ENCODE measurements around the gene ZNF157.
"Not testable (repeated sequence)": the region's sequence is repeated elsewhere in the genome, so short reads cannot be mapped to it uniquely, and the experiment has no call there.

The ZNF157 gene

GRCh38 chrX:47370278-47370677 is at the start of gene ZNF157:
TSS of gene ZNF157 (plus strand) at chrX:47370578. CDS start at chrX:47370669, 91 bp downstream.
- no peak for ATAC-seq (replicated peaks)
- Mint-ChIP-seq H3K4me1 (peaks cover 2 to 6% of the 10 kb centered on the region in 2 donors), H3K9me3 (peaks cover 0 to 4% of the 10 kb centered on the region in 2 donors), H3K27ac (no peak within 1 kb of the TSS), H3K4me3 (no peak within 1 kb of the TSS), H3K36me3 (peaks cover 0 to 2% of the 10 kb centered on the region in 2 donors), H3K27me3 (no peaks in the 10 kb centered on the region)
- no peak for DNase-seq

- Mint-ChIP-seq H3K27me3 (peaks cover 0 to 8% of the 10 kb centered on the region in 2 donors), H3K4me3 (no peak overlapping the region), H3K4me1 (peaks cover 0 to 4% of the 10 kb centered on the region in 2 donors), H3K36me3 (no peaks in the 10 kb centered on the region), H3K27ac (no peak overlapping the region), H3K9me3 (peaks cover 0 to 3% of the 10 kb centered on the region in 2 donors)
- ATAC-seq (replicated peaks) (no peak), DNase-seq (no peak)
These were observed 49.0 kb upstream of the ZNF157 start for GRCh38 chrX:47321386-47321785.

GRCh38 chrX:47321823-47322371 is 48.5 kb upstream of the ZNF157 start:
- Mint-ChIP-seq H3K36me3 (no peaks in the 10 kb centered on the region), H3K9me3 (peaks cover 0 to 3% of the 10 kb centered on the region in 2 donors), H3K4me1 (peaks cover 0 to 2% of the 10 kb centered on the region in 2 donors), H3K27ac (no peak overlapping the region), H3K4me3 (no peak overlapping the region), H3K27me3 (peaks cover 0 to 5% of the 10 kb centered on the region in 2 donors)
- DNase-seq (no peak), ATAC-seq (replicated peaks) (no peak)

- no peaks in the 10 kb centered on the region for H3K4me1 Mint-ChIP-seq
- no peaks in the 10 kb centered on the region for H3K36me3 Mint-ChIP-seq
- no peak overlapping the region for H3K27ac Mint-ChIP-seq
- H3K27me3 Mint-ChIP-seq = peaks cover 0 to 3% of the 10 kb centered on the region in 2 donors
- no peak overlapping the region for H3K4me3 Mint-ChIP-seq
- DNase-seq (no peak), ATAC-seq (replicated peaks) (no peak)
- H3K9me3 Mint-ChIP-seq = no peaks in the 10 kb centered on the region
These were observed 42.5 kb upstream of the ZNF157 start for GRCh38 chrX:47327902-47328301.

- H3K27ac Mint-ChIP-seq; H3K36me3 Mint-ChIP-seq; DNase-seq; H3K4me3 Mint-ChIP-seq; H3K27me3 Mint-ChIP-seq; H3K9me3 Mint-ChIP-seq; ATAC-seq (replicated peaks); H3K4me1 Mint-ChIP-seq: not testable (repeated sequence)
These were observed 37.6 kb upstream of the ZNF157 start for GRCh38 chrX:47332729-47333128.

- H3K27me3 Mint-ChIP-seq = peaks cover 0 to 8% of the 10 kb centered on the region in 2 donors
- no peak for ATAC-seq (replicated peaks)
- peaks cover 0 to 4% of the 10 kb centered on the region in 2 donors for H3K36me3 Mint-ChIP-seq
These were observed 18.7 kb upstream of the ZNF157 start for GRCh38 chrX:47351706-47352105.

GRCh38 chrX:47358387-47359065 is 11.9 kb upstream of the ZNF157 start:
- ATAC-seq (replicated peaks) = no peak

More at GRCh38 chrX:47351706-47352105, 18.7 kb upstream of the ZNF157 start:
- no peak overlapping the region for H3K4me3 Mint-ChIP-seq
- DNase-seq = no peak
- peaks cover 0 to 4% of the 10 kb centered on the region in 2 donors for H3K9me3 Mint-ChIP-seq
- no peak overlapping the region for H3K27ac Mint-ChIP-seq
- no peaks in the 10 kb centered on the region for H3K4me1 Mint-ChIP-seq

GRCh38 chrX:47360423-47361179 is 9.8 kb upstream of the ZNF157 start:
- Mint-ChIP-seq H3K9me3 (no peaks in the 10 kb centered on the region), H3K27ac (no peak overlapping the region), H3K4me3 (no peak overlapping the region), H3K4me1 (peaks cover 18 to 25% of the 10 kb centered on the region in 2 donors), H3K36me3 (no peaks in the 10 kb centered on the region), H3K27me3 (peaks cover 0 to 5% of the 10 kb centered on the region in 2 donors)
- DNase-seq (no peak), ATAC-seq (replicated peaks) (no peak)

More at GRCh38 chrX:47358387-47359065, 11.9 kb upstream of the ZNF157 start:
- Mint-ChIP-seq H3K27ac (peak overlapping the region; percentile 60), H3K27me3 (peaks cover 0 to 5% of the 10 kb centered on the region in 2 donors), H3K36me3 (no peaks in the 10 kb centered on the region), H3K4me3 (peak overlapping the region; percentile 13 to 38), H3K9me3 (no peaks in the 10 kb centered on the region), H3K4me1 (peaks cover 18 to 25% of the 10 kb centered on the region in 2 donors)
- no peak for DNase-seq

- Mint-ChIP-seq H3K9me3 (peaks cover 0 to 4% of the 10 kb centered on the region in 2 donors), H3K27me3 (peaks cover 0 to 5% of the 10 kb centered on the region in 2 donors), H3K27ac (peak overlapping the region; percentile 93), H3K4me3 (peak overlapping the region; percentile 88 to 93), H3K4me1 (peaks cover 20 to 25% of the 10 kb centered on the region in 2 donors), H3K36me3 (peaks cover 0 to 2% of the 10 kb centered on the region in 2 donors)
- peak; percentile 86 to 87 for ATAC-seq (replicated peaks)
- peak; percentile 79 for DNase-seq
These were observed 8.6 kb upstream of the ZNF157 start for GRCh38 chrX:47361538-47362511.

- ATAC-seq (replicated peaks) (peak; percentile 66 to 71), DNase-seq (peak; percentile 66)
- peak overlapping the region; percentile 91 to 95 for H3K4me3 Mint-ChIP-seq
- H3K36me3 Mint-ChIP-seq = peaks cover 0 to 2% of the 10 kb centered on the region in 2 donors
- H3K27me3 Mint-ChIP-seq = peaks cover 0 to 5% of the 10 kb centered on the region in 2 donors
- H3K9me3 Mint-ChIP-seq = peaks cover 0 to 4% of the 10 kb centered on the region in 2 donors
- peak overlapping the region; percentile 93 for H3K27ac Mint-ChIP-seq
- H3K4me1 Mint-ChIP-seq = peaks cover 13% of the 10 kb centered on the region in 2 donors
These were observed 4.2 kb upstream of the ZNF157 start for GRCh38 chrX:47366041-47366722.

- no peak for ATAC-seq (replicated peaks)
These were observed 2.8 kb downstream of the ZNF157 start for GRCh38 chrX:47373198-47373597.

GRCh38 chrX:47380268-47380667 is 9.9 kb downstream of the ZNF157 start:
- DNase-seq (peak; percentile 51), ATAC-seq (replicated peaks) (peak; percentile 77 to 85)
- Mint-ChIP-seq H3K27me3 (peaks cover 0 to 12% of the 10 kb centered on the region in 2 donors), H3K9me3 (no peaks in the 10 kb centered on the region), H3K4me1 (peaks cover 0 to 6% of the 10 kb centered on the region in 2 donors), H3K4me3 (peak overlapping the region; percentile 76), H3K27ac (peak overlapping the region; percentile 88), H3K36me3 (no peaks in the 10 kb centered on the region)

More at GRCh38 chrX:47373198-47373597, 2.8 kb downstream of the ZNF157 start:
- Mint-ChIP-seq H3K36me3 (no peaks in the 10 kb centered on the region), H3K9me3 (no peaks in the 10 kb centered on the region), H3K4me1 (peaks cover 0 to 6% of the 10 kb centered on the region in 2 donors), H3K27ac (no peak overlapping the region), H3K4me3 (no peak overlapping the region), H3K27me3 (no peaks in the 10 kb centered on the region)
- DNase-seq = no peak

GRCh38 chrX:47380837-47381236 is 10.5 kb downstream of the ZNF157 start:
- DNase-seq = not testable (repeated sequence)

More at GRCh38 chrX:47380837-47381236, 10.5 kb downstream of the ZNF157 start:
- not testable (repeated sequence) for H3K4me1 Mint-ChIP-seq; H3K9me3 Mint-ChIP-seq; ATAC-seq (replicated peaks); H3K36me3 Mint-ChIP-seq
- H3K27me3 Mint-ChIP-seq = peaks cover 0 to 12% of the 10 kb centered on the region in 2 donors
- peak overlapping the region; percentile 76 for H3K4me3 Mint-ChIP-seq
- peak overlapping the region; percentile 81 for H3K27ac Mint-ChIP-seq
